HepG2 (cell line): ENCODE data around the gene F8. TPM values are rescaled to one million over a fixed set of nuclear protein-coding genes. Genes with fewer than 3 reads are reported as not detected.

Source experiments
- ATAC-seq: fragments of 200-7000 bp; cut with Tn5 transposase; 3 replicates; pipeline ENCODE4 v1.9.1; 2020; ENCODE audit warnings: mild to moderate bottlenecking, moderate library complexity
- BruUV-seq: library from RNA; stranded (reverse); fragments of 400-500 nt; replicated peaks from 2 replicates; lab custom pipeline; 2021; lab: Mats Ljungman, UMichigan
- CTCF ChIA-PET: fragments of 300-600 bp; formaldehyde crosslinking; extraction: SDS; loops from one replicate; lab custom pipeline; 2021; ENCODE audit warnings: low total read pairs, inconsistent platforms, low intra/inter-chr PET ratio; lab: Yijun Ruan, JAX
- POLR2A ChIA-PET: fragments of 350-600 bp; sonication (Branson Sonifier 250); formaldehyde crosslinking; loops from one replicate; lab custom pipeline; 2020; ENCODE audit warnings: antibody characterized with exemption, inconsistent platforms; lab: Yijun Ruan, JAX
- DNase-seq: peaks from one replicate; pipeline ENCODE4 v3.0.0-alpha.2; 2015; ENCODE audit warnings: low spot score
- FAIRE-seq: peaks from 3 replicates; lab custom pipeline; 2011; peaks lifted over from hg19 to GRCh38; lab: Jason Lieb, UNC
- H2AFZ ChIP-seq: one replicate; pipeline ENCODE4 v1.6.1; 2011; ENCODE audit warnings: low read length, inconsistent platforms
- H3K27ac ChIP-seq: fragments of 300-600 bp; 3 replicates; pipeline ENCODE4 v1.8.0; 2011; ENCODE audit warnings: mixed run types, mild to moderate bottlenecking, mixed read lengths, low read length, inconsistent platforms; ENCODE audit not compliant: insufficient read depth; ENCODE audit errors: extremely low read length
- H3K27me3 ChIP-seq, 2 experiments: fragments of 200-600 bp in 1 of 2; 2 replicates in 1 of 2; 3 replicates in 1 of 2; pipeline versions ENCODE4 v1.6.0 to v1.8.0; 2011; ENCODE audit warnings: low read length in 2 of 2, mild to moderate bottlenecking in 2 of 2, moderate library complexity in 2 of 2, inconsistent platforms in 1 of 2; ENCODE audit not compliant: insufficient read depth in 2 of 2, control insufficient read depth in 1 of 2
- H3K36me3 ChIP-seq, 2 experiments: fragments of 200-600 bp in 1 of 2; replicated peaks in 1 of 2; 2 replicates in 1 of 2; 3 replicates in 1 of 2; pipeline versions ENCODE4 v1.5.1 to v1.8.0; 2011; ENCODE audit warnings: low read length in 2 of 2, inconsistent platforms in 1 of 2; ENCODE audit not compliant: insufficient read depth in 2 of 2, control insufficient read depth in 1 of 2
- H3K4me1 ChIP-seq: 2 replicates; pipeline ENCODE4 v1.5.1; 2012; ENCODE audit warnings: low read length, inconsistent platforms; ENCODE audit not compliant: insufficient read depth
- H3K4me2 ChIP-seq: 2 replicates; pipeline ENCODE4 v1.6.0; 2011; ENCODE audit warnings: low read depth, low read length, inconsistent platforms
- H3K4me3 ChIP-seq, 3 experiments: fragments of 200-600 bp in 1 of 3; sonication (generic), shearing (Covaris generic) in 1 of 3; replicated peaks in 1 of 3; 2 replicates each; pipeline ENCODE4 v1.5.1; 2011 to 2016; ENCODE audit warnings: low read length in 3 of 3, inconsistent platforms in 2 of 3, low read depth in 2 of 3, mild to moderate bottlenecking in 2 of 3, control low read depth in 1 of 3, mixed read lengths in 1 of 3; ENCODE audit not compliant: insufficient read depth in 1 of 3
- H3K79me2 ChIP-seq: one replicate; pipeline ENCODE4 v1.6.1; 2011; ENCODE audit warnings: low read length, inconsistent platforms; ENCODE audit not compliant: insufficient read depth
- H3K9ac ChIP-seq: 2 replicates; pipeline ENCODE4 v1.6.0; 2011; ENCODE audit warnings: mild to moderate bottlenecking, low read depth, low read length, inconsistent platforms; ENCODE audit not compliant: insufficient read depth
- H3K9me3 ChIP-seq: 2 replicates; pipeline ENCODE4 v1.5.1; 2012; ENCODE audit warnings: mild to moderate bottlenecking, low read length
- H4K20me1 ChIP-seq: 2 replicates; pipeline ENCODE4 v1.6.0; 2011; ENCODE audit warnings: inconsistent platforms, mild to moderate bottlenecking, low read length, moderate library complexity; ENCODE audit not compliant: insufficient read depth
- CC2D1A ChIP-seq: sonication (generic); formaldehyde crosslinking; IDR thresholded peaks from 2 replicates; pipeline ENCODE4 v1.8.1; 2023; ENCODE audit warnings: mild to moderate bottlenecking, missing genetic modification reagents
- CREBL2 ChIP-seq: sonication (generic); formaldehyde crosslinking; IDR thresholded peaks from 2 replicates; pipeline ENCODE4 v1.8.1; 2023; ENCODE audit warnings: missing genetic modification reagents, mild to moderate bottlenecking, borderline replicate concordance
- FOSL2 ChIP-seq: sonication (generic); formaldehyde crosslinking; IDR thresholded peaks from 2 replicates; pipeline ENCODE4 v1.4.0; 2020; ENCODE audit warnings: missing genetic modification reagents
- GRHL1 ChIP-seq: sonication (generic); formaldehyde crosslinking; conservative IDR thresholded peaks from 2 replicates; pipeline ENCODE4 v1.8.0; 2022; ENCODE audit warnings: missing genetic modification reagents
- ZNF138 ChIP-seq: sonication (generic); formaldehyde crosslinking; IDR thresholded peaks from 2 replicates; pipeline ENCODE4 v1.5.0; 2020; ENCODE audit warnings: mild to moderate bottlenecking, low read depth, missing genetic modification reagents
- ZNF280B ChIP-seq: sonication (generic); formaldehyde crosslinking; IDR thresholded peaks from 2 replicates; pipeline ENCODE4 v1.5.0; 2020; ENCODE audit warnings: missing genetic modification reagents, mild to moderate bottlenecking, borderline replicate concordance
- ZNF879 ChIP-seq: sonication (generic); formaldehyde crosslinking; IDR thresholded peaks from 2 replicates; pipeline ENCODE4 v1.8.1; 2023; ENCODE audit warnings: missing genetic modification reagents
- WGBS: methylation state at CpG from one replicate; pipeline ENCODE4 v1.1.6; 2017; ENCODE audit warnings: low lambda C conversion rate; 5-methylcytosine and 5-hydroxymethylcytosine counted together
- in situ Hi-C: cut with HindIII; loops from 2 replicates; pipeline ENCODE4 v1.10.0; 2017; ENCODE audit warnings: low pct_unique_long_range_greater_than_20kb; ENCODE audit not compliant: extremely low pct_ligation_motif_present
- intact Hi-C: fragments of 100-400 bp; cut with micrococcal nuclease; formaldehyde crosslinking; loops from one replicate; pipeline ENCODE4 v1.10.0; 2022; ENCODE audit not compliant: unreplicated experiment
- polyA plus RNA-seq, 8 experiments: library from polyadenylated mRNA; depleted of rRNA in 3 of 8; stranded (reverse) in 7 of 8; unstranded in 1 of 8; fragments of >200 nt; fragmentation: Illumina TruSeq in 4 of 8; extraction: Trizol in 4 of 8; gene quantifications; 2 replicates each; pipeline versions ENCODE4 v1.2.1 to v1.2.3, GENCODE V29; 2011 to 2016; ENCODE audit warnings: low read depth in 4 of 8, missing spikeins in 1 of 8, mixed read lengths in 1 of 8; ENCODE audit not compliant: insufficient read depth in 1 of 8
- total RNA-seq, 5 experiments: library from RNA; depleted of rRNA; stranded (reverse); fragments of >200 nt; fragmentation: Illumina TruSeq; extraction: Trizol; gene quantifications; 2 replicates each; pipeline ENCODE4 v1.2.3, GENCODE V29; 2016; ENCODE audit warnings: low read depth in 1 of 5

The F8 gene
- total and polyA plus RNA-seq, 2 of the 13 experiments (the other 11 are each of a cell fraction or from before 2014, with no cell fraction given), result 0.29 to 0.61 TPM

GRCh38 chrX:155000841-155001240, 21.7 kb downstream of the F8 start:
- no peaks in the 10 kb centered on the region for H4K20me1 ChIP-seq
- H3K9ac ChIP-seq, result no peak overlapping the region
- 30% methylated on average over 1 of the region's 1 CpG for WGBS
- ATAC-seq, result no peak
- in situ Hi-C loops, result no loop called here
- H3K4me2 ChIP-seq, result no peak overlapping the region
- TF ChIP-seq ZNF879 (CRISPR knock-in tag), result no peak
- no peak for TF ChIP-seq CREBL2 (CRISPR knock-in tag)
- TF ChIP-seq CC2D1A (CRISPR knock-in tag), result no peak
- TF ChIP-seq FOSL2, result no peak
- no peak for TF ChIP-seq ZNF138 (CRISPR knock-in tag)
- TF ChIP-seq ZNF280B, result no peak
- no peak for TF ChIP-seq GRHL1 (CRISPR knock-in tag)
- TF ChIP-seq, all 625 proteins: peak for 0
- Histone ChIP-seq H3K4me3 (no peak overlapping the region), H3K79me2 (no peaks in the 10 kb centered on the region), H3K27ac (no peak overlapping the region), H3K36me3 (no peaks in the 10 kb centered on the region), H3K9me3 (no peaks in the 10 kb centered on the region), H3K27me3 (no peaks in the 10 kb centered on the region), H2AFZ (no peak overlapping the region), H3K4me1 (peaks cover 7% of the 10 kb centered on the region)
- POLR2A ChIA-PET, result no interaction called here
- intact Hi-C loops, result no loop called here
- FAIRE-seq (no peak), DNase-seq (no peak)
- no TSS peak for BruUV-seq
- CTCF ChIA-PET, result no interaction called here
